GM23338 (cell line): ENCODE data around the gene MNDA. TPM values are rescaled to one million over a fixed set of nuclear protein-coding genes. Genes with fewer than 3 reads are reported as not detected.

Experiments used
- polyA plus RNA-seq: library from polyadenylated mRNA; unstranded; fragments of >200 nt; fragmentation: Nextera tagmentation; extraction: Ambion mirVana; gene quantifications from 2 replicates; pipeline ENCODE4 v1.2.1, GENCODE V29; 2016
- small RNA-seq: library from RNA; depleted of rRNA; stranded (forward); fragments of <200 nt; gene quantifications from one replicate; pipeline ENCODE3, GENCODE V24; 2014; ENCODE audit warnings: low replicate concordance
- total RNA-seq: library from RNA; depleted of rRNA; stranded (reverse); fragments of >200 nt; shearing (Covaris generic); gene quantifications from 2 replicates; pipeline ENCODE4 v1.2.3, GENCODE V29; 2014; rRNA removed

Gene MNDA
- total and polyA plus RNA-seq, 2 experiments from 2014 or later, result not detected

Small RNAs within 50 kb of the gene (small RNA-seq; reads per million reads assigned to genes)
- not detected for gene OR2AQ1P

Other genes with a start within 250 kb of the MNDA start
- not detected in 2 replicates for gene OR10Z1, start 226.1 kb upstream of the MNDA start, total RNA-seq
- not detected in 2 replicates for gene OR10Z1, start 226.1 kb upstream of the MNDA start, polyA plus RNA-seq
- gene SPTA1, start 144.6 kb upstream of the MNDA start, total RNA-seq, result not detected in 2 replicates
- gene SPTA1, start 144.6 kb upstream of the MNDA start, polyA plus RNA-seq, result not detected in 2 replicates
- not detected in 2 replicates for gene OR6K2, start 130.7 kb upstream of the MNDA start, total RNA-seq
- not detected in 2 replicates for gene OR6K2, start 130.7 kb upstream of the MNDA start, polyA plus RNA-seq
- not detected in 2 replicates for gene OR6K3, start 110.6 kb upstream of the MNDA start, total RNA-seq
- gene OR6K3, start 110.6 kb upstream of the MNDA start, polyA plus RNA-seq, result not detected in 2 replicates
- gene OR6K6, start 76.6 kb upstream of the MNDA start, total RNA-seq, result not detected in 2 replicates
- gene OR6K6, start 76.6 kb upstream of the MNDA start, polyA plus RNA-seq, result not detected in 2 replicates
- not detected in 2 replicates for gene OR6N1, start 59.2 kb upstream of the MNDA start, total RNA-seq
- gene OR6N1, start 59.2 kb upstream of the MNDA start, polyA plus RNA-seq, result not detected in 2 replicates
- not detected in 2 replicates for gene OR6N2, start 50.1 kb upstream of the MNDA start, total RNA-seq
- gene OR6N2, start 50.1 kb upstream of the MNDA start, polyA plus RNA-seq, result not detected in 2 replicates
- gene PYHIN1, start 100.2 kb downstream of the MNDA start, total RNA-seq, result not detected in 2 replicates
- gene PYHIN1, start 100.2 kb downstream of the MNDA start, polyA plus RNA-seq, result not detected in 2 replicates
- gene IFI16, start 178.6 kb downstream of the MNDA start, total RNA-seq, result 0.31 TPM in 1 of 2 replicates, not detected in the other
- gene IFI16, start 178.6 kb downstream of the MNDA start, polyA plus RNA-seq, result 1.3 and 2.1 TPM in 2 replicates
- 2.1 and 2.5 TPM in 2 replicates for gene AIM2, start 245.4 kb downstream of the MNDA start, total RNA-seq
- gene AIM2, start 245.4 kb downstream of the MNDA start, polyA plus RNA-seq, result 1.5 and 1.9 TPM in 2 replicates